H9 (cell line): ENCODE data around the gene CLEC1B. TPM values are rescaled to one million over a fixed set of nuclear protein-coding genes. Genes with fewer than 3 reads are reported as not detected.

Experiments
- DNase-seq: peaks from one replicate; pipeline ENCODE4 v3.0.0-alpha.2; 2017
- H2AFZ ChIP-seq: one replicate; pipeline ENCODE4 v1.6.1; 2013; ENCODE audit warnings: mild to moderate bottlenecking, low read length, control low read depth, moderate library complexity
- H2AK5ac ChIP-seq: 2 replicates; pipeline ENCODE4 v1.6.1; 2013; ENCODE audit warnings: low read length, control low read depth, mixed read lengths; ENCODE audit not compliant: insufficient read length
- H2BK120ac ChIP-seq: one replicate; pipeline ENCODE4 v1.6.1; 2013; ENCODE audit warnings: low read depth, mild to moderate bottlenecking, low read length, control low read depth, inconsistent platforms; ENCODE audit not compliant: poor library complexity, severe bottlenecking
- H2BK12ac ChIP-seq: 2 replicates; pipeline ENCODE4 v1.6.1; 2013; ENCODE audit warnings: low read length, control low read depth, mixed read lengths, low read depth; ENCODE audit not compliant: insufficient read length
- H2BK15ac ChIP-seq: 2 replicates; pipeline ENCODE4 v1.6.1; 2013; ENCODE audit warnings: low read depth, low read length, control low read depth
- H2BK20ac ChIP-seq: one replicate; pipeline ENCODE4 v1.6.1; 2013; ENCODE audit warnings: low read depth, mild to moderate bottlenecking, low read length, control low read depth, inconsistent platforms; ENCODE audit not compliant: poor library complexity, severe bottlenecking
- H2BK5ac ChIP-seq: 2 replicates; pipeline ENCODE4 v1.6.1; 2013; ENCODE audit warnings: low read length, control low read depth, mixed read lengths; ENCODE audit not compliant: insufficient read length
- H3K14ac ChIP-seq: 2 replicates; pipeline ENCODE4 v1.6.1; 2013; ENCODE audit warnings: low read length, control low read depth; ENCODE audit not compliant: insufficient read depth
- H3K18ac ChIP-seq: 2 replicates; pipeline ENCODE4 v1.6.1; 2013; ENCODE audit warnings: low read depth, mild to moderate bottlenecking, mixed read lengths, low read length, control low read depth; ENCODE audit not compliant: insufficient read length
- H3K23ac ChIP-seq: 2 replicates; pipeline ENCODE4 v1.6.1; 2013; ENCODE audit warnings: low read length, control low read depth, mixed read lengths, low read depth; ENCODE audit not compliant: insufficient read length
- H3K23me2 ChIP-seq: 2 replicates; pipeline ENCODE4 v1.6.1; 2013; ENCODE audit warnings: low read depth, mild to moderate bottlenecking, mixed read lengths, low read length, control low read depth; ENCODE audit not compliant: insufficient read length, poor library complexity, severe bottlenecking
- H3K27ac ChIP-seq: 2 replicates; pipeline ENCODE4 v1.5.1; 2013; ENCODE audit warnings: low read length, control low read depth, mixed read lengths, low read depth; ENCODE audit not compliant: insufficient read length
- H3K27me3 ChIP-seq: 2 replicates; pipeline ENCODE4 v1.6.1; 2013; ENCODE audit warnings: low read length, control low read depth, inconsistent platforms; ENCODE audit not compliant: insufficient read depth
- H3K4ac ChIP-seq: 2 replicates; pipeline ENCODE4 v1.6.1; 2013; ENCODE audit warnings: low read depth, mild to moderate bottlenecking, control low read depth, inconsistent platforms, low read length, moderate library complexity
- H3K4me1 ChIP-seq: 2 replicates; pipeline ENCODE4 v1.6.1; 2013; ENCODE audit warnings: low read length, control low read depth, inconsistent platforms; ENCODE audit not compliant: insufficient read depth
- H3K4me2 ChIP-seq: 2 replicates; pipeline ENCODE4 v1.6.1; 2013; ENCODE audit warnings: low read length, control low read depth, mixed read lengths; ENCODE audit not compliant: insufficient read length, insufficient read depth
- H3K56ac ChIP-seq: 2 replicates; pipeline ENCODE4 v1.6.1; 2013; ENCODE audit warnings: low read depth, mild to moderate bottlenecking, mixed read lengths, low read length, control low read depth; ENCODE audit not compliant: insufficient read length
- H3K79me1 ChIP-seq: 2 replicates; pipeline ENCODE4 v1.6.1; 2013; ENCODE audit warnings: low read depth, mild to moderate bottlenecking, moderate library complexity, low read length, control low read depth, inconsistent platforms; ENCODE audit not compliant: insufficient read depth, poor library complexity, severe bottlenecking
- H3K79me2 ChIP-seq: 2 replicates; pipeline ENCODE4 v1.6.1; 2013; ENCODE audit warnings: low read length, control low read depth, inconsistent platforms; ENCODE audit not compliant: insufficient read depth
- H3K9ac ChIP-seq: 2 replicates; pipeline ENCODE4 v1.6.1; 2013; ENCODE audit warnings: low read length, control low read depth, mixed read lengths; ENCODE audit not compliant: insufficient read length; ENCODE audit errors: extremely low read depth
- H3K9me3 ChIP-seq: one replicate; pipeline ENCODE4 v1.6.1; 2013; ENCODE audit warnings: low read depth, low read length, inconsistent platforms; ENCODE audit not compliant: control insufficient read depth
- H3T11ph ChIP-seq: one replicate; pipeline ENCODE4 v1.6.1; 2013; ENCODE audit warnings: mild to moderate bottlenecking, low read length, control low read depth, inconsistent platforms
- H4K20me1 ChIP-seq: one replicate; pipeline ENCODE4 v1.6.1; 2013; ENCODE audit not compliant: control insufficient read depth, insufficient read length, insufficient read depth
- H4K5ac ChIP-seq: 2 replicates; pipeline ENCODE4 v1.6.1; 2013; ENCODE audit warnings: low read depth, mild to moderate bottlenecking, mixed read lengths, low read length, control low read depth; ENCODE audit not compliant: insufficient read length
- H4K8ac ChIP-seq: replicated peaks from 2 replicates; pipeline ENCODE4 v1.6.1; 2013; ENCODE audit warnings: low read length, control low read depth, mixed read lengths, low read depth; ENCODE audit not compliant: insufficient read length
- H4K91ac ChIP-seq: 2 replicates; pipeline ENCODE4 v1.6.1; 2013; ENCODE audit warnings: low read depth, mild to moderate bottlenecking, moderate library complexity, mixed read lengths, low read length, control low read depth; ENCODE audit not compliant: insufficient read length
- H3K27ac Mint-ChIP-seq, 3 experiments: 2 replicates in 2 of 3; 3 replicates in 1 of 3; pipeline ENCODE4 v1.8.0; 2020 to 2021; ENCODE audit warnings: mixed read lengths in 3 of 3, mild to moderate bottlenecking in 1 of 3, moderate library complexity in 1 of 3
- H3K27me3 Mint-ChIP-seq: 2 replicates; pipeline ENCODE4 v1.8.0; 2021; ENCODE audit warnings: low read depth, mild to moderate bottlenecking, moderate library complexity, mixed read lengths
- H3K36me3 Mint-ChIP-seq, 3 experiments: 2 replicates in 2 of 3; 3 replicates in 1 of 3; pipeline ENCODE4 v1.8.0; 2020 to 2021; ENCODE audit warnings: low read depth in 3 of 3, mixed read lengths in 3 of 3; ENCODE audit not compliant: insufficient read depth in 1 of 3
- H3K4me1 Mint-ChIP-seq, 2 experiments: 2 replicates each; pipeline ENCODE4 v1.8.0; 2020; ENCODE audit warnings: mixed read lengths in 2 of 2
- H3K4me3 Mint-ChIP-seq, 2 experiments: 2 replicates in 1 of 2; 3 replicates in 1 of 2; pipeline ENCODE4 v1.8.0; 2020 to 2021; ENCODE audit warnings: mild to moderate bottlenecking in 2 of 2, mixed read lengths in 2 of 2, moderate library complexity in 1 of 2
- H3K9me3 Mint-ChIP-seq, 2 experiments: 2 replicates in 1 of 2; 3 replicates in 1 of 2; pipeline ENCODE4 v1.8.0; 2020; ENCODE audit warnings: mild to moderate bottlenecking in 2 of 2, mixed read lengths in 2 of 2, moderate library complexity in 1 of 2
- WGBS: extraction: QIAGEN DNeasy Blood & Tissue Kit; methylation state at CpG from one replicate; pipeline ENCODE4 v1.1.7; 2013; ENCODE audit warnings: missing lambda C conversion rate, low lambda C conversion rate, mixed read lengths; ENCODE audit not compliant: insufficient read length; ENCODE audit errors: extremely low coverage; 5-methylcytosine and 5-hydroxymethylcytosine counted together
- total RNA-seq: library from RNA; stranded (reverse); gene quantifications from 2 replicates; pipeline ENCODE4 v1.2.1, GENCODE V29; 2021
- TF ChIP-seq, protein P1 (sequence below): fragments of 200-600 bp; sonication (generic); conservative IDR thresholded peaks from 3 replicates; pipeline ENCODE4 v1.8.0; 2021; ENCODE audit warnings: antibody characterized with exemption, mild to moderate bottlenecking

The CLEC1B gene
- total RNA-seq, 1 experiment from 2014 or later, result not detected

DNA sequence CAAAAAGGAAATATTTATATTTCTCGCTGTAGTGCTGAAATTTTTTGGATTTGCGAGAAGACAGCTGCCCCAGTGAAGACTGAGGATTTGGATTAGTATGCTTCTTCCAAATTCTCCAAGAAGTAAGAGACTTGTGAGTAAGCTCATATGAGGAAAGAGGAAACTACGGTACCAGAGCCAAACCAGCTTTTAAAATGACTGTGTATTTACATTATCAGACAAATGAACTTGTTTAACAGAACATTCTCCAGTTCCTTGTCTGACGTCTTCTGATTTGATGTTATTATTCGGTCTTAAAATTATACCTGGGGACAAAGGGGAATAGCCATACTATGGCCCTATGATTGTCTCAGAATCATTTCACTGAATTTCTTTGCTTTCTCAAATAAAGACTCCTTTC, 19.5 kb upstream of the CLEC1B start:
- no peak overlapping the region for H2BK5ac ChIP-seq
- H4K91ac ChIP-seq, result no peak overlapping the region
- no peak overlapping the region for H3K18ac ChIP-seq
- Mint-ChIP-seq H3K27me3 (no peaks in the 10 kb centered on the region), H3K36me3 (no peaks in the 10 kb centered on the region), H3K9me3 (no peaks in the 10 kb centered on the region; a peak in 1 of 5 replicates), H3K4me1 (peaks cover 14 to 16% of the 10 kb centered on the region in 2 experiments), H3K4me3 (no peak overlapping the region), H3K27ac (no peak overlapping the region)
- H4K8ac ChIP-seq, result no peak overlapping the region
- no peak overlapping the region for H3K23ac ChIP-seq
- H3K9me3 ChIP-seq, result no peaks in the 10 kb centered on the region
- no peak overlapping the region for H3K9ac ChIP-seq
- no peak overlapping the region for H2AFZ ChIP-seq
- H3K79me2 ChIP-seq, result no peaks in the 10 kb centered on the region
- H3T11ph ChIP-seq, result no peak overlapping the region
- no peak overlapping the region for H3K4me2 ChIP-seq
- no peak overlapping the region for H3K4ac ChIP-seq
- no peak overlapping the region for H2BK15ac ChIP-seq
- no peak overlapping the region for H3K27ac ChIP-seq
- DNase-seq, result no peak
- no peaks in the 10 kb centered on the region for H4K20me1 ChIP-seq
- H3K79me1 ChIP-seq, result no peaks in the 10 kb centered on the region
- H3K27me3 ChIP-seq, result no peaks in the 10 kb centered on the region
- H4K5ac ChIP-seq, result no peak overlapping the region
- H2BK20ac ChIP-seq, result no peak overlapping the region
- no peak overlapping the region for H3K56ac ChIP-seq
- TF ChIP-seq, protein P1, sequence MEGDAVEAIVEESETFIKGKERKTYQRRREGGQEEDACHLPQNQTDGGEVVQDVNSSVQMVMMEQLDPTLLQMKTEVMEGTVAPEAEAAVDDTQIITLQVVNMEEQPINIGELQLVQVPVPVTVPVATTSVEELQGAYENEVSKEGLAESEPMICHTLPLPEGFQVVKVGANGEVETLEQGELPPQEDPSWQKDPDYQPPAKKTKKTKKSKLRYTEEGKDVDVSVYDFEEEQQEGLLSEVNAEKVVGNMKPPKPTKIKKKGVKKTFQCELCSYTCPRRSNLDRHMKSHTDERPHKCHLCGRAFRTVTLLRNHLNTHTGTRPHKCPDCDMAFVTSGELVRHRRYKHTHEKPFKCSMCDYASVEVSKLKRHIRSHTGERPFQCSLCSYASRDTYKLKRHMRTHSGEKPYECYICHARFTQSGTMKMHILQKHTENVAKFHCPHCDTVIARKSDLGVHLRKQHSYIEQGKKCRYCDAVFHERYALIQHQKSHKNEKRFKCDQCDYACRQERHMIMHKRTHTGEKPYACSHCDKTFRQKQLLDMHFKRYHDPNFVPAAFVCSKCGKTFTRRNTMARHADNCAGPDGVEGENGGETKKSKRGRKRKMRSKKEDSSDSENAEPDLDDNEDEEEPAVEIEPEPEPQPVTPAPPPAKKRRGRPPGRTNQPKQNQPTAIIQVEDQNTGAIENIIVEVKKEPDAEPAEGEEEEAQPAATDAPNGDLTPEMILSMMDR, result no peak
- no peak overlapping the region for H3K14ac ChIP-seq
- no CpG with 5 or more reads among the region's 5 CpGs for WGBS
- H2AK5ac ChIP-seq, result no peak overlapping the region
- H3K4me1 ChIP-seq, result no peaks in the 10 kb centered on the region; the same call in 1 of the 2 replicates
- no peak overlapping the region for H2BK12ac ChIP-seq
- no peaks in the 10 kb centered on the region for H3K23me2 ChIP-seq
- no peak overlapping the region for H2BK120ac ChIP-seq
